Prostate gland (tissue), 2 donors: ENCODE results near the gene TOR1A.

Experiments used
- CTCF ChIP-seq, 4 experiments: fragments of 200-600 bp in 2 of 4; fragments of 450-650 bp in 2 of 4; sonication (generic) in 2 of 4; IDR thresholded peaks; 1 replicate in 3 of 4; 2 replicates in 1 of 4; pipeline ENCODE4 v1.5.1; 2016 to 2019; ENCODE audit warnings: antibody characterized with exemption in 4 of 4, mild to moderate bottlenecking in 2 of 4, moderate library complexity in 2 of 4
- POLR2AphosphoS5 ChIP-seq: sonication (generic); formaldehyde crosslinking; IDR thresholded peaks from one replicate; pipeline ENCODE4 v1.6.1; 2017; ENCODE audit warnings: antibody characterized with exemption

DNA sequence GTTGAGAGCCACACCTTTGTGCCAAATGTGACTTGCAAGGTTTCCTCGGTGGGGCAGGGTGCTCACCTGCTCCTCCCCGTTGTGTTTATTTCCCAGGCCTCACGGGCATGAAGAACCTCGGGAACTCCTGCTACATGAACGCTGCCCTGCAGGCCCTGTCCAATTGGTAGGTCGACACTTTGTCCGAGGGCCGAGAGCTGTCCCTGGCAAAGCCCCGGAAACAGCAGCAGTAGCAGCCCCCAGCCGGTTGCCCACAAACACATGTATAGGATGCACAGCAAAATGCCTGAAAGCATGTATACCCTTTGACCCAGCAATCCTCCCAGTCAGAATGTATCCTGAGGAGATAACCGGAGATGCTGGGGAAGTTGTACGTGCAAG is 37.5 kb upstream of the TOR1A start:
- TF ChIP-seq CTCF (IDR thresholded peaks at IDR 0.05) = no peak
- no peak for TF ChIP-seq POLR2AphosphoS5
